Activated CD8-positive, alpha-beta memory T cell treated with anti-CD3 and anti-CD28 coated beads, Interleukin-2, amount 50 U/mL, for 4 hours (primary cell): Measurements from ENCODE around the gene DNAH2.

ENCODE experiments used
- DNase-seq: peaks from one replicate; pipeline ENCODE4 v3.0.0-alpha.2; 2020

Gene DNAH2

DNA sequence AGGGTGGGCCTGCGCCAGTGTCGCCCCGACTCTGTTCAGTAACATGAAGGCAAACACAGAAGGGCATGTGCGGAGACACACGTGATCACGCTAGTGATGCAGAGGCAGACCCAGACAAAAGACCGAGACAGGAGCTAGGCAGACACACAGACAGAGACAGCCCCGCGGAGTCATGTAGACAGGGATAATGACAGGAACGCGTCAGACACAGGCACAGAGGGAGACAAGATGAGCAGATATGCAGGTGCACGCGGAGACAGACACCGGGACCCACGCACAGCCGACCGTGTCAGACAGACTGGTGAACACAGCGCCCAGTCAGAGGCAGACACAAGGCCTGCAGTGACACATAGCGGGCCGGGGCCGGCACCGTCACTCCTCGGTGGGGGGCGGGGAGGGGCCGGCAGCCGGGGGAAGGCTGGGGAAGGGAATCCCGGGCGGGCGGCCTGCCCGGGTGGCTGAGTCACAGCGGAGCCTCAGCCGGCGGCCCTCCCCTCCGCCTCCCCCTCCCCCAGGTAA is 123.9 kb downstream of the DNAH2 start:
- DNase-seq, result peak; percentile 97

DNA sequence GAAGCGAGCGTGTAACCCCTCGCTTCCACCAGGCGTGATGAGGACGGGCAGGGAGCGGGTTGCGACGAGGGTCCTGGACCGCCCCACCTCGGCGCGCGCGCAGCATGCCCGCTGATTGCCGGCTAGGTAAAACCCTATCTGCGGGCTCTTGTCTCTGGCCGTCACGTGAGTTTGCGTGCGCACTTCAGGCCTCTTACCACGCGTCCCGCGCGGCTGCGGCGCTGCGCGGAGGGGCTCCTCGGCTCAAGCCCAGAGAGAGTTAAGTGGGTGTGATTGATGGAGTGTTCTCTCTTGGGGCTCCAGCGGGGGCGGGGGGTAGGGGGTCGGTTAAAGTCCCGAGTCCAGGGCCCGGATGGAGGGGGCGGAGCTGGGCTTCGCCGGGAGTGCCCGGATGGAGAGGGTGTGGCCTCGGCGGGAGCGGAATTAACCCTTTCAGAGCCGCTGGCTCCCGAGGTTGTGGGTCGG is 124.4 kb downstream of the DNAH2 start:
- DNase-seq, result peak; percentile 89

DNA sequence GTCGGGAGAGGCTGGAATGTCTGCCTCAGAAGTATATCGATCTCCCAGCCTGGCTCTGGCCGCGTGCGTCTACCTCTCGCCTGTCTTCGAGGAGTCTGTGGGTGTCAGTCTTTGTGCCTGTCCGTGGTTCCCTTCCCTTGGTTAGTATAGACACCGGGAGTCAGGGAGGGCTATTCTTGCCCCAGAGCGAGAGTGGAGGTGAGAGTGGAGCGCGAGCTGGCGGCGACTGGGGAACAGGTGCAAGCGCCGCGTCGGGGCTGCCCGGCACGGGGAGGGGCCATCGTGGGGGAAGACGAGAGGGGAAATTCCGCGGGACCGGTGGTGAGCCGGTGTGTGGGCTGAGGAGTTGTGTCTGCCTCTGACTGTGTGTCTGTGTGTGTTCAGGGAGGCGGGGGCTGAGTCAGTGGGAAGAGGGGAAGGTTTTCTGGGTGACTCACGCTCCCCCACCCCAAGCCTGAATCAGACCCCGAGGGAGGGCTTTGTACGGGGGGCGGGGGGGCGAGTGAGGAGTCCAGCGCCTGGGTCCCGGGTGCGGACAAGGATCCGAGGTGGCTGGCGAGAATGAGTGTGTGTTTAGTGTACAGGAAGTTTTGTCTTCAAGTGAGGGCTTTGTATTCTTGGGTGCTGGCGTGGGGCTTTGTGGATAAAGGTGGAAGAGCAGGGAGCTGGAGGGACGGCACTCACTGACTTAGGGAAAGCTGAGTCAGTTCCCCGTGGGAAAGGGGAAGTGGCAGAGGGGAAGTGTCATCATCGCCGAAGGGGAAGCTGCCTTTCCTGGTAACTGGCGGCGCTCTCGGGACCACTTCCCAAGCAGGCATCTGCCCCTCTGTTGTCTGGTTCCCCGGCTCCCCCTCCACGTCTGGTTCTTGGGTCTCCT is 125.1 kb downstream of the DNAH2 start:
- peak; percentile 98 for DNase-seq

DNA sequence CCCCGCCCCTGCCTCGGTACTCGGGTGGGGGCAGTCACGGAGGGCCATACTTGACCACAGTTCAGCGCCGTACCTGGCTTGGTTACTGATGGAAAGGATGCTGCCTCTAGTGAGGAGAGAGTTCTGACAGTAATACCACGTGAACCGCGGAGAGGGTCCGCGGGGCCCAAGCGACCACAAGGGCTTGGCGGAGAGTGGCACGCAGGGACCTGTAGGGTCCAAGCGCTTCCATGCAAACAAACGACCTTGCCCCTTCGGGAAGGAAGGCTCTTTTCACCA is 125.7 kb downstream of the DNAH2 start:
- DNase-seq, result no peak

DNA sequence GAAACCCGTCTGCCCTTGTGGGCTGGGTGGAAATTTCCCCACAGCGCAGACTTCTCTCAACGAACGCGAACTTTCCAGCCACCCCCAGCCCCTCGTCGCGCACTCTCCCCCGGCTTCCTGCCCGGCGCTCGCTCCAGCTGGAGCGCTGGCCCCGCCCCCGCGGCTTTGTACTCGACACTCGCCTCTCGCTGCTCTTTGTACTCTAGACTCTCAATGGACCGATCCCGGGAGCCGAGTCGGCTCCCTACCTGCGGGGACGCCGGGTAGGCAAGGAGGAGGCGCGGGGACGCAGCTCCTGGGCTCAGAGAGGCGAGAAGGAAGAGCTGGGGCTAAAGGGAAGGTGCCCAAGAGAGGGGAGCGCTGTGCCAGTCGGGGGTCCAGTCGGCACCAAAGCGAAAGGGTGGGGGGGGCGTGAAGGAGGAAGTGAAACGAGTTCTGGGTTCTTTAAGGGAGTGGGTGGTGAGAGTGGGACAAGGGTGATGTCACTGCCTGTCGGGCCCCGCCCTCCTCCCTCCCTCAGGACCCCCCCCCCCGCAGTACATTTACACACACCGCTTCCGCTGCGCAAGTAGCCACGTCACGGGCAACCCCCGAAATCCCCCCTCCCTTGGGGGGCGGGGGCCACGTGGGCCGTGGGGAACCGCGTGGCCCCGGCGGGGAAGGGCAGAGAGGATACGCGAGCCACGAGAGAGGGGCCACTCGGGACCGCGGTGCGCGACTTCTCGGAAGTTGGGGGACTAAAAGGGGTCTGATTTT is 126.2 kb downstream of the DNAH2 start:
- peak; percentile 94 for DNase-seq

DNA sequence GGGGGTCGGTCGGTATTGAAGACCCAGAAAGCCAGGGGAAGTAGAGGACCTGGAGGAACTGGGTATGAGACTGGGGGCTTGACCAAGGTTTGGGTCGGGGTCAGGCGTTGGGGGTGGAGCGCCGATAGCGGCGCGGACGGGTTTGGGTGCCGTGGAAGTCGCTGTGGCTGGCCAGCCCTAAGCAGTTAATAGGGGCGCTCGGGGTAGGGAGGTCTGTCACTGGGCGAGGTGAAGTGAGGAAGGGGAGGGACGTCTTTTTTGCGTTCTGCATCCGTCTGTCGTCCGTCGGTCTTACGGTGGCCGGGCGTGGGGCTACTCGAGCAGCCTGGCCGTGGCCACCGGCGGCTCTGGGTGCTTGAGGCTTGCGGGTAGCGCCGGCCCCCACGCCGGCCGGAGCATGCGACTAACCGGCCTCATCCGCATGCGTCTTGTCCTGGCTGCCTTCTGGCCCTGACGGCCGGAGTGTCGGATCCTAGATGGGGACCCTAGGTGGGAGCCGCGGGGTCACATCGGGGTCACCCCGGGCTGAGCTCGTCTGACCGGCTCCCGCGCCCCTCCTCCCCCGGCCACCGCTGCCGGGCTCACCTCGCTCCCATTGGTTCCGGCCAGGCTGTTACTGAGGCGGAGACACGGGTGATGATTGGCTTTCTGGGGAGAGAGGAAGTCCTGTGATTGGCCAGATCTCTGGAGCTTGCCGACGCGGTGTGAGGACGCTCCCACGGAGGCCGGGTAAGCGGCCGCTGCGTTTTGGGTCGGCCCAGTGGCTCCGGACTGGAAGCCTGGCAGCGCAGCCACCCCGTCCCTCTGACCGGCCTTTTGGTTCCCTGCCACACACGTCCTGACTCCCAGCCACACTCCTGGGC is 127.0 kb downstream of the DNAH2 start:
- DNase-seq, result peak; percentile 78

DNA sequence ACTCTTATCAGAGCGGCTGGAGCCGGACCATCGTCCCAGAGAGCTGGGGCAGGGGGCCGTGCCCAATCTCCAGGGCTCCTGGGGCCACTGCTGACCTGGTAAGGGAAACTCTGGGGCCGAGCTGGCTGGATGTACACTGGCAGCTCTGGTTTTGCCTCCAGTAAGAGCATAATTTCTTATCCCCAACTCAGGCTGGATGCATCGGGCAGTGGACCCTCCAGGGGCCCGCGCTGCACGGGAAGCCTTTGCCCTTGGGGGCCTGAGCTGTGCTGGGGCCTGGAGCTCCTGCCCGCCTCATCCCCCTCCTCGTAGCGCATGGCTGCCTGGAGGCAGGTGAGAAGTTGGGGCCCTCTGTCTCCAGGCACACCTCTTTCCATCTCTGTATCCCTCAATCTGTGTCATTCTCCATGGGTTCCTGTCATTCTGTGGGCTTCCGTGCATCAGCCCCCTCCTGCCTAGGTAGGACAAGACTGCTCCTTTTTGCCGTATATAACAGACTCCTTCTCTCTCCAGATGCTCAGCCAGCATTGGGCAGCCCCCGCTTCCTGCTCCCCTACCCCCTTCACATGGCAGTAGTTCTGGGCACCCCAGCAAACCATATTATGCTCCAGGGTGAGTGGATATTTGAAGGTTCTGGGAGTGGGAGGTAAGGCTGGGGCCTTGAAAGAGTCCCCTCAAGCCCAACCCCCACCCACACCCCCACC is 128.0 kb downstream of the DNAH2 start:
- peak; percentile 28 for DNase-seq

DNA sequence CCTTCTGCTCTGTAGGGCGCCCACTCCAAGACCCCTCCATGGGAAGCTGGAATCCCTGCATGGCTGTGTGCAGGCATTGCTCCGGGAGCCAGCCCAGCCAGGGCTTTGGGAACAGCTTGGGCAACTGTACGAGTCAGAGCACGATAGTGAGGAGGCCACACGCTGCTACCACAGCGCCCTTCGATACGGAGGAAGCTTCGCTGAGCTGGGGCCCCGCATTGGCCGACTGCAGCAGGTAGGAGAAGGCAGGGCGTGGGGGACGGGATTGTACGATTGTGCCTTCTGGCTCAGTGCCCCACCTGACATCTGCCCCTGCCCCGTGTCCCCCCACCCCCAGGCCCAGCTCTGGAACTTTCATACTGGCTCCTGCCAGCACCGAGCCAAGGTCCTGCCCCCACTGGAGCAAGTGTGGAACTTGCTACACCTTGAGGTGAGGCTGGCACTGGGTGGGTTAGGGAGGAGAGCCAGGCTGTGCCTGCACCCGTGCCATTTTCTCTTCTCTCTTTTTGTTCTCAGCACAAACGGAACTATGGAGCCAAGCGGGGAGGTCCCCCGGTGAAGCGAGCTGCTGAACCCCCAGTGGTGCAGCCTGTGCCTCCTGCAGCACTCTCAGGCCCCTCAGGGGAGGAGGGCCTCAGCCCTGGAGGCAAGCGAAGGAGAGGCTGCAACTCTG is 128.7 kb downstream of the DNAH2 start:
- peak; percentile 30 for DNase-seq

DNA sequence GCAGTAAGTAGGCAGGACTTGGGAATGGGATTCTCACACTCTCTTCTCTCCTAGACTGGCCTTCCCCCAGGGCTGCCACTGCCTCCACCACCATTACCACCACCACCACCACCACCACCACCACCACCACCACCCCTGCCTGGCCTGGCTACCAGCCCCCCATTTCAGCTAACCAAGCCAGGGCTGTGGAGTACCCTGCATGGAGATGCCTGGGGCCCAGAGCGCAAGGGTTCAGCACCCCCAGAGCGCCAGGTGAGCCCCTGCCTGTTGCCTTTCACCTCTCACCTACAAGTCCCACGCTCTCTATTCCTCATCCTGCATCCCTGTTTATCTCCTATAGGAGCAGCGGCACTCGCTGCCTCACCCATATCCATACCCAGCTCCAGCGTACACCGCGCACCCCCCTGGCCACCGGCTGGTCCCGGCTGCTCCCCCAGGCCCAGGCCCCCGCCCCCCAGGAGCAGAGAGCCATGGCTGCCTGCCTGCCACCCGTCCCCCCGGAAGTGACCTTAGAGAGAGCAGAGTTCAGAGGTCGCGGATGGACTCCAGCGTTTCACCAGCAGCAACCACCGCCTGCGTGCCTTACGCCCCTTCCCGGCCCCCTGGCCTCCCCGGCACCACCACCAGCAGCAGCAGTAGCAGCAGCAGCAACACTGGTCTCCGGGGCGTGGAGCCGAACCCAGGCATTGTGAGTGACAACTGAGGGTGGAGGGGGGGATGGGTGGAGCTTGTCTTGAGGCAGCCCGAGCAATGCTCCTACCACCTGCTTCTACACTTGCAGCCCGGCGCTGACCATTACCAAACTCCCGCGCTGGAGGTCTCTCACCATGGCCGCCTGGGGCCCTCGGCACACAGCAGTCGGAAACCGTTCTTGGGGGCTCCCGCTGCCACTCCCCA is 129.5 kb downstream of the DNAH2 start:
- DNase-seq, result peak; percentile 43

DNA sequence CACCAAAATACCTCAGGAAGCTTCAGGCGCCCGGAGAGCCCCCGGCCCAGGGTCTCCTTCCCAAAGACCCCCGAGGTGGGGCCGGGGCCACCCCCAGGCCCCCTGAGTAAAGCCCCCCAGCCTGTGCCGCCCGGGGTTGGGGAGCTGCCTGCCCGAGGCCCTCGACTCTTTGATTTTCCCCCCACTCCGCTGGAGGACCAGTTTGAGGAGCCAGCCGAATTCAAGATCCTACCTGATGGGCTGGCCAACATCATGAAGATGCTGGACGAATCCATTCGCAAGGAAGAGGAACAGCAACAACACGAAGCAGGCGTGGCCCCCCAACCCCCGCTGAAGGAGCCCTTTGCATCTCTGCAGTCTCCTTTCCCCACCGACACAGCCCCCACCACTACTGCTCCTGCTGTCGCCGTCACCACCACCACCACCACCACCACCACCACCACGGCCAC is 130.6 kb downstream of the DNAH2 start:
- DNase-seq, result no peak

DNA sequence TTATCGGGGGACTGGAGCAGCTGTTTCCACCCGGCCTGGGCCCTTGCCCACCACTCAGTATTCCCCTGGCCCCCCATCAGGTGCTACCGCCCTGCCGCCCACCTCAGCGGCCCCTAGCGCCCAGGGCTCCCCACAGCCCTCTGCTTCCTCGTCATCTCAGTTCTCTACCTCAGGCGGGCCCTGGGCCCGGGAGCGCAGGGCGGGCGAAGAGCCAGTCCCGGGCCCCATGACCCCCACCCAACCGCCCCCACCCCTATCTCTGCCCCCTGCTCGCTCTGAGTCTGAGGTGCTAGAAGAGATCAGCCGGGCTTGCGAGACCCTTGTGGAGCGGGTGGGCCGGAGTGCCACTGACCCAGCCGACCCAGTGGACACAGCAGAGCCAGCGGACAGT is 131.2 kb downstream of the DNAH2 start:
- DNase-seq, result no peak

DNA sequence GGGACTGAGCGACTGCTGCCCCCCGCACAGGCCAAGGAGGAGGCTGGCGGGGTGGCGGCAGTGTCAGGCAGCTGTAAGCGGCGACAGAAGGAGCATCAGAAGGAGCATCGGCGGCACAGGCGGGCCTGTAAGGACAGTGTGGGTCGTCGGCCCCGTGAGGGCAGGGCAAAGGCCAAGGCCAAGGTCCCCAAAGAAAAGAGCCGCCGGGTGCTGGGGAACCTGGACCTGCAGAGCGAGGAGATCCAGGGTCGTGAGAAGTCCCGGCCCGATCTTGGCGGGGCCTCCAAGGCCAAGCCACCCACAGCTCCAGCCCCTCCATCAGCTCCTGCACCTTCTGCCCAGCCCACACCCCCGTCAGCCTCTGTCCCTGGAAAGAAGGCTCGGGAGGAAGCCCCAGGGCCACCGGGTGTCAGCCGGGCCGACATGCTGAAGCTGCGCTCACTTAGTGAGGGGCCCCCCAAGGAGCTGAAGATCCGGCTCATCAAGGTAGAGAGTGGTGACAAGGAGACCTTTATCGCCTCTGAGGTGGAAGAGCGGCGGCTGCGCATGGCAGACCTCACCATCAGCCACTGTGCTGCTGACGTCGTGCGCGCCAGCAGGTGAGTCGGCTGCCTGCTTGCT is 131.7 kb downstream of the DNAH2 start:
- DNase-seq, result peak; percentile 34

DNA sequence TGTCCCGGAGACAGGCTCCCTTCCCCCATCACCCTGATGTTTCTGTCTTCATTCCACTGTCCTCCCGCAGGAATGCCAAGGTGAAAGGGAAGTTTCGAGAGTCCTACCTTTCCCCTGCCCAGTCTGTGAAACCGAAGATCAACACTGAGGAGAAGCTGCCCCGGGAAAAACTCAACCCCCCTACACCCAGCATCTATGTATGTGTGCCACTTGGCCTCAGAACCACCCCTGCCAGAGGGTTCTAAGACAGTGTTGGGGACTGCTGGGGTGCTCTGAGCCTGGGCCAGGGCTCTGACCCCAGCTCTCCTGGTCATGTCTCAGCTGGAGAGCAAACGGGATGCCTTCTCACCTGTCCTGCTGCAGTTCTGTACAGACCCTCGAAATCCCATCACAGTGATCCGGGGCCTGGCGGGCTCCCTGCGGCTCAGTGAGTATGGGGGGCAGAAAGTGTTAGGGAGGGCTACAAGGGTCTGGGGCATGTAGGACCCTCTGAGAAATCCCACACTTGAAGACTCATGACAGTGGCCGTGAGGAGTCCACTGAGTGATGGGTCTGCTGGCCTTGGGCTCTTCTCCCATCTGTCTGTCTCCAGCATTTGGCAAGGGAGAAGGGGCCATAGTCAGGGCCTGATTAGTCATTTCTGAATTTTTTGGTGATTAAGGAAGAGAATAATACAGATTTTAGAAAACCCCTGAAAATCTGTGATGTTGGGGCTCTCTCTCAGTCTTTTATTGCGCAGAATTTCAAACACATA is 132.4 kb downstream of the DNAH2 start:
- no peak for DNase-seq

DNA sequence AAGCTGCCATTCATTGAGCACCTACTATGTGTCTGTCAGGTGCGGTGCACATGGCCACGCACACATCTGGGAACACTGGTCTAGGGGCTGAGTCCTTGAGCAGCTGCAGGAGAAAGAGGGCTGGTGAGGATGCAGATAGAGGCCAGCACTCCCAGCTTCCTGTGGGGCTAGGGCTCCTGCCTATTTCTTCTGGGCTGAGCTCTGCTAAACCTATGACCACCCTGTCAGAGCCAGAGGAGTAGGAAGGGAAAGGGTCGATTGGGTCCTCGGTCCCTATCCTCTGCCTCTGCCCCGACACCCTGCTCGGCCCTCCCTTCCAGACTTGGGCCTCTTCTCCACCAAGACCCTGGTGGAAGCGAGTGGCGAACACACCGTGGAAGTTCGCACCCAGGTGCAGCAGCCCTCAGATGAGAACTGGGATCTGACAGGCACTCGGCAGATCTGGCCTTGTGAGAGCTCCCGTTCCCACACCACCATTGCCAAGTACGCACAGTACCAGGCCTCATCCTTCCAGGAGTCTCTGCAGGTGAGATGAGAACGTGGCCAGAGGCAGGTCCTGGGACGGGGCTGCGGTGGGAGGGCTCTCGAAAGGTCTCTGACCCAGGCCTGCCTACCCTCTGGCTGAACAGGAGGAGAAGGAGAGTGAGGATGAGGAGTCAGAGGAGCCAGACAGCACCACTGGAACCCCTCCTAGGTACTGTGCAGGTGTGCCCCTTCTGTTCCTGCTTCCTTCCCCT is 133.3 kb downstream of the DNAH2 start:
- peak; percentile 33 for DNase-seq

DNA sequence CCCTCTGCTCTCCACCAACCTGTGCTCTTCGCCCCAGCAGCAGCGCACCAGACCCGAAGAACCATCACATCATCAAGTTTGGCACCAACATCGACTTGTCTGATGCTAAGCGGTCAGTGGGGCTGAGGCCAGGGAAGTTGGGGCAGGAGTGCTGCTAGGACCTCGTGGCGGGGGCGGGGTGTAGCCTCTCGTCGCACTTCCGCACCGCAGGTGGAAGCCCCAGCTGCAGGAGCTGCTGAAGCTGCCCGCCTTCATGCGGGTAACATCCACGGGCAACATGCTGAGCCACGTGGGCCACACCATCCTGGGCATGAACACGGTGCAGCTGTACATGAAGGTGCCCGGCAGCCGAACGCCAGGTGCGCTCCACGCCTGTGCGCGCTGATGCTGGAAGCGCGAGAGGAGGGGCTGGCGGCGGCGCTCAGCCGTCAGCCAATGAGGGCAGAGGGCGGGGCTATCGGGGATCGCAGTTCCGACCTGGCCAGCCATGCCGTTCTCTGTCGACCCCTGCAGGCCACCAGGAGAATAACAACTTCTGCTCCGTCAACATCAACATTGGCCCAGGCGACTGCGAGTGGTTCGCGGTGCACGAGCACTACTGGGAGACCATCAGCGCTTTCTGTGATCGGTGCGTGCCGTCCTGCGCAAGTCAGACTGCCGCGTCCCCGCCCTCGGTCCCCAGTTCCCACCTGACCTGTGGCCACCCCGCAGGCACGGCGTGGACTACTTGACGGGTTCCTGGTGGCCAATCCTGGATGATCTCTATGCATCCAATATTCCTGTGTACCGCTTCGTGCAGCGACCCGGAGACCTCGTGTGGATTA is 134.1 kb downstream of the DNAH2 start:
- peak; percentile 92 for DNase-seq

DNA sequence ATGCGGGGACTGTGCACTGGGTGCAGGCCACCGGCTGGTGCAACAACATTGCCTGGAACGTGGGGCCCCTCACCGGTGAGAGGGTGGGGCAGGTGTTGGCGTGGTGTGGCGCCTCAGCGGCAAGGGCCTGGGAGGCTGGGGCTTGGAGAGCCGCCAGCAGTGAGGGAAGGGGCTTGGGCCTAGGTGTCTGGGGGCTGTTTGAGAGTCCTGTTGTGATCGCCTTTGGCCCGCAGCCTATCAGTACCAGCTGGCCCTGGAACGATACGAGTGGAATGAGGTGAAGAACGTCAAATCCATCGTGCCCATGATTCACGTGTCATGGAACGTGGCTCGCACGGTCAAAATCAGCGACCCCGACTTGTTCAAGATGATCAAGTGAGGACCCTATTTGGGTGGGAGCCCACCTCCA is 134.7 kb downstream of the DNAH2 start:
- no peak for DNase-seq

DNA sequence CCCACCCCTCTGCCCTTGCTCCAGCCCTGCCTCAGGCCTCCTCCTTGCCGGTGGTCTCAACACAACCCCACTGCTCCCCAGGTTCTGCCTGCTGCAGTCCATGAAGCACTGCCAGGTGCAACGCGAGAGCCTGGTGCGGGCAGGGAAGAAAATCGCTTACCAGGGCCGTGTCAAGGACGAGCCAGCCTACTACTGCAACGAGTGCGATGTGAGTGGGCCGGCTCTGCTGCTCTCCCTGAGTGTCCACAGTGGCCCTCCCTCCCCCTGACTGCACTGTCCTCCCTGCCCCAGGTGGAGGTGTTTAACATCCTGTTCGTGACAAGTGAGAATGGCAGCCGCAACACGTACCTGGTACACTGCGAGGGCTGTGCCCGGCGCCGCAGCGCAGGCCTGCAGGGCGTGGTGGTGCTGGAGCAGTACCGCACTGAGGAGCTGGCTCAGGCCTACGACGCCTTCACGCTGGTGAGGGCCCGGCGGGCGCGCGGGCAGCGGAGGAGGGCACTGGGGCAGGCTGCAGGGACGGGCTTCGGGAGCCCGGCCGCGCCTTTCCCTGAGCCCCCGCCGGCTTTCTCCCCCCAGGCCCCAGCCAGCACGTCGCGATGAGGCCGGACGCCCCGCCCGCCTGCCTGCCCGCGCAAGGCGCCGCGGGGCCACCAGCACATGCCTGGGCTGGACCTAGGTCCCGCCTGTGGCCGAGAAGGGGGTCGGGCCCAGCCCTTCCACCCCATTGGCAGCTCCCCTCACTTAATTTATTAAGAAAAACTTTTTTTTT is 135.6 kb downstream of the DNAH2 start:
- peak; percentile 35 for DNase-seq
